Memory B cell (primary cell): ENCODE measurements around the gene SLFN5.
"Not testable (repeated sequence)": the region's sequence is repeated elsewhere in the genome, so short reads cannot be mapped to it uniquely, and the experiment has no call there.

ENCODE experiments used
- ATAC-seq: fragments of 150-1000 bp; cut with Tn5 transposase; 2 replicates; pipeline ENCODE4 v1.10.0; 2021; ENCODE audit warnings: low read depth, mild to moderate bottlenecking, moderate library complexity
- DNase-seq, 2 donors: peaks; one replicate each; pipeline ENCODE4 v3.0.0; 2022; ENCODE audit warnings: low spot score in 2 of 2
- H3K27ac Mint-ChIP-seq: one replicate; pipeline ENCODE4 v1.8.0; 2022; ENCODE audit warnings: mild to moderate bottlenecking, moderate library complexity, mixed read lengths
- H3K27me3 Mint-ChIP-seq: one replicate; pipeline ENCODE4 v1.8.0; 2022; ENCODE audit warnings: mixed read lengths
- H3K36me3 Mint-ChIP-seq: one replicate; pipeline ENCODE4 v1.8.0; 2022; ENCODE audit warnings: mild to moderate bottlenecking, mixed read lengths
- H3K4me1 Mint-ChIP-seq: one replicate; pipeline ENCODE4 v1.8.0; 2022; ENCODE audit warnings: mixed read lengths
- H3K4me3 Mint-ChIP-seq: one replicate; pipeline ENCODE4 v1.8.0; 2022; ENCODE audit warnings: mild to moderate bottlenecking, moderate library complexity, mixed read lengths
- H3K9me3 Mint-ChIP-seq: one replicate; pipeline ENCODE4 v1.8.0; 2022; ENCODE audit warnings: mixed read lengths

The SLFN5 gene

GRCh38 chr17:35254107-35254773, 11.4 kb downstream of the SLFN5 start:
- Mint-ChIP-seq H3K4me3 (no peak overlapping the region), H3K36me3 (peaks cover 15% of the 10 kb centered on the region), H3K27me3 (no peaks in the 10 kb centered on the region), H3K9me3 (no peaks in the 10 kb centered on the region), H3K4me1 (no peaks in the 10 kb centered on the region), H3K27ac (no peak overlapping the region)
- ATAC-seq (no peak), DNase-seq (no peak)

- Mint-ChIP-seq H3K27me3 (no peaks in the 10 kb centered on the region), H3K9me3 (no peaks in the 10 kb centered on the region), H3K4me1 (no peaks in the 10 kb centered on the region), H3K4me3 (no peak overlapping the region), H3K27ac (no peak overlapping the region), H3K36me3 (peaks cover 16% of the 10 kb centered on the region)
- no peak for DNase-seq
- no peak for ATAC-seq
Measured at GRCh38 chr17:35255316-35255715, 12.4 kb downstream of the SLFN5 start.

GRCh38 chr17:35256629-35257028, 13.8 kb downstream of the SLFN5 start:
- ATAC-seq (no peak), DNase-seq (no peak)
- no peaks in the 10 kb centered on the region for H3K27me3 Mint-ChIP-seq
- no peaks in the 10 kb centered on the region for H3K4me1 Mint-ChIP-seq
- H3K27ac Mint-ChIP-seq: no peak overlapping the region
- no peak overlapping the region for H3K4me3 Mint-ChIP-seq
- no peaks in the 10 kb centered on the region for H3K9me3 Mint-ChIP-seq
- peaks cover 16% of the 10 kb centered on the region for H3K36me3 Mint-ChIP-seq

GRCh38 chr17:35257208-35257659, 14.4 kb downstream of the SLFN5 start:
- H3K9me3 Mint-ChIP-seq: no peaks in the 10 kb centered on the region
- no peaks in the 10 kb centered on the region for H3K4me1 Mint-ChIP-seq
- H3K27ac Mint-ChIP-seq: no peak overlapping the region
- DNase-seq (no peak), ATAC-seq (no peak)
- H3K4me3 Mint-ChIP-seq: no peak overlapping the region
- no peaks in the 10 kb centered on the region for H3K27me3 Mint-ChIP-seq
- H3K36me3 Mint-ChIP-seq: peaks cover 16% of the 10 kb centered on the region

GRCh38 chr17:35259001-35259400, 16.1 kb downstream of the SLFN5 start:
- Mint-ChIP-seq H3K27me3 (no peaks in the 10 kb centered on the region), H3K4me1 (no peaks in the 10 kb centered on the region), H3K9me3 (no peaks in the 10 kb centered on the region), H3K36me3 (peaks cover 22% of the 10 kb centered on the region), H3K4me3 (no peak overlapping the region), H3K27ac (no peak overlapping the region)
- no peak for ATAC-seq
- no peak for DNase-seq

- H3K9me3 Mint-ChIP-seq: no peaks in the 10 kb centered on the region
- H3K4me3 Mint-ChIP-seq: no peak overlapping the region
- no peak for DNase-seq
- peaks cover 27% of the 10 kb centered on the region for H3K36me3 Mint-ChIP-seq
- H3K27ac Mint-ChIP-seq: no peak overlapping the region
- no peaks in the 10 kb centered on the region for H3K4me1 Mint-ChIP-seq
- H3K27me3 Mint-ChIP-seq: no peaks in the 10 kb centered on the region
- ATAC-seq: no peak
Measured at GRCh38 chr17:35265071-35265470, 22.2 kb downstream of the SLFN5 start.

GRCh38 chr17:35265566-35266141, 22.8 kb downstream of the SLFN5 start:
- H3K4me3 Mint-ChIP-seq: no peak overlapping the region
- DNase-seq: no peak
- no peak for ATAC-seq
- H3K4me1 Mint-ChIP-seq: no peaks in the 10 kb centered on the region
- peaks cover 27% of the 10 kb centered on the region for H3K36me3 Mint-ChIP-seq
- H3K9me3 Mint-ChIP-seq: no peaks in the 10 kb centered on the region
- H3K27me3 Mint-ChIP-seq: no peaks in the 10 kb centered on the region
- no peak overlapping the region for H3K27ac Mint-ChIP-seq

GRCh38 chr17:35274167-35275066, 31.5 kb downstream of the SLFN5 start:
- not testable (repeated sequence) for H3K4me1 Mint-ChIP-seq, H3K36me3 Mint-ChIP-seq, H3K27me3 Mint-ChIP-seq, H3K27ac Mint-ChIP-seq, H3K9me3 Mint-ChIP-seq, H3K4me3 Mint-ChIP-seq, DNase-seq, ATAC-seq

GRCh38 chr17:35278454-35278853, 35.6 kb downstream of the SLFN5 start:
- not testable (repeated sequence) for DNase-seq, H3K4me1 Mint-ChIP-seq, H3K27ac Mint-ChIP-seq, ATAC-seq, H3K27me3 Mint-ChIP-seq, H3K36me3 Mint-ChIP-seq, H3K4me3 Mint-ChIP-seq, H3K9me3 Mint-ChIP-seq

GRCh38 chr17:35278876-35279275, 36.0 kb downstream of the SLFN5 start:
- not testable (repeated sequence) for ATAC-seq, DNase-seq, H3K27me3 Mint-ChIP-seq, H3K9me3 Mint-ChIP-seq, H3K4me1 Mint-ChIP-seq, H3K27ac Mint-ChIP-seq, H3K36me3 Mint-ChIP-seq, H3K4me3 Mint-ChIP-seq

GRCh38 chr17:35283767-35284166, 40.9 kb downstream of the SLFN5 start:
- DNase-seq (no peak), ATAC-seq (no peak)
- Mint-ChIP-seq H3K27ac (no peak overlapping the region), H3K27me3 (no peaks in the 10 kb centered on the region), H3K36me3 (no peaks in the 10 kb centered on the region), H3K9me3 (no peaks in the 10 kb centered on the region), H3K4me3 (no peak overlapping the region), H3K4me1 (peaks cover 2% of the 10 kb centered on the region)

GRCh38 chr17:35284955-35285354, 42.1 kb downstream of the SLFN5 start:
- H3K36me3 Mint-ChIP-seq: no peaks in the 10 kb centered on the region
- no peak for ATAC-seq
- H3K4me3 Mint-ChIP-seq: no peak overlapping the region
- peaks cover 6% of the 10 kb centered on the region for H3K4me1 Mint-ChIP-seq
- no peak for DNase-seq
- H3K9me3 Mint-ChIP-seq: no peaks in the 10 kb centered on the region
- H3K27me3 Mint-ChIP-seq: no peaks in the 10 kb centered on the region
- no peak overlapping the region for H3K27ac Mint-ChIP-seq

GRCh38 chr17:35286120-35286781, 43.4 kb downstream of the SLFN5 start:
- H3K36me3 Mint-ChIP-seq: no peaks in the 10 kb centered on the region
- no peaks in the 10 kb centered on the region for H3K9me3 Mint-ChIP-seq
- no peak overlapping the region for H3K4me3 Mint-ChIP-seq
- peaks cover 6% of the 10 kb centered on the region for H3K4me1 Mint-ChIP-seq
- no peak overlapping the region for H3K27ac Mint-ChIP-seq
- ATAC-seq: peak; percentile 34
- H3K27me3 Mint-ChIP-seq: no peaks in the 10 kb centered on the region
- DNase-seq: no peak

- H3K36me3 Mint-ChIP-seq: no peaks in the 10 kb centered on the region
- H3K27me3 Mint-ChIP-seq: no peaks in the 10 kb centered on the region
- H3K9me3 Mint-ChIP-seq: no peaks in the 10 kb centered on the region
- no peak overlapping the region for H3K4me3 Mint-ChIP-seq
- ATAC-seq (peak; percentile 21), DNase-seq (no peak)
- H3K27ac Mint-ChIP-seq: no peak overlapping the region
- H3K4me1 Mint-ChIP-seq: peaks cover 6% of the 10 kb centered on the region
Measured at GRCh38 chr17:35287286-35287811, 44.5 kb downstream of the SLFN5 start.
